Stomach (tissue), 9 donors: ENCODE measurements around the gene AMPD2. TPM values are rescaled to one million over a fixed set of nuclear protein-coding genes. Genes with fewer than 3 reads are reported as not detected.

Experiments used
- DNase-seq, 2 donors: peaks; one replicate each; pipeline versions ENCODE4 v3.0.0 to v3.0.0-alpha.2; 2013 to 2019
- H3K27ac ChIP-seq, 5 donors: fragments of 200-600 bp in 4 of 5; sonication (generic) in 4 of 5; one replicate each; pipeline ENCODE4 v1.5.1; 2013 to 2019; ENCODE audit warnings: mild to moderate bottlenecking in 1 of 5, moderate library complexity in 1 of 5
- H3K27me3 ChIP-seq, 3 donors: fragments of 200-600 bp; sonication (generic); one replicate each; pipeline ENCODE4 v1.5.1; 2017 to 2019; ENCODE audit warnings: mixed run types in 1 of 3
- H3K36me3 ChIP-seq, 4 donors: fragments of 200-600 bp; sonication (generic); 1 replicate in 3 of 4; 2 replicates in 1 of 4; pipeline ENCODE4 v1.5.1; 2016 to 2019
- H3K4me1 ChIP-seq, 4 donors: fragments of 200-600 bp; sonication (generic); one replicate each; pipeline ENCODE4 v1.5.1; 2016 to 2019
- H3K4me3 ChIP-seq, 4 donors: fragments of 200-600 bp; sonication (generic) in 3 of 4; one replicate each; pipeline ENCODE4 v1.5.1; 2016 to 2019; ENCODE audit warnings: mild to moderate bottlenecking in 1 of 4
- H3K9me3 ChIP-seq, 4 donors: fragments of 200-600 bp; sonication (generic); one replicate each; pipeline ENCODE4 v1.5.1; 2016 to 2019
- EP300 ChIP-seq: sonication (generic); formaldehyde crosslinking; IDR thresholded peaks from one replicate; pipeline ENCODE4 v1.6.1; 2017; ENCODE audit warnings: antibody characterized with exemption
- POLR2A ChIP-seq, 4 donors: fragments of 450-650 bp; IDR thresholded peaks; one replicate each; pipeline ENCODE4 v1.6.1; 2016; ENCODE audit warnings: antibody characterized with exemption in 4 of 4, control low read depth in 2 of 4, mild to moderate bottlenecking in 1 of 4, moderate library complexity in 1 of 4
- POLR2AphosphoS5 ChIP-seq, 3 donors: sonication (generic); formaldehyde crosslinking; IDR thresholded peaks; one replicate each; pipeline ENCODE4 v1.6.1; 2016; ENCODE audit warnings: antibody characterized with exemption in 3 of 3
- WGBS, 5 donors: extraction: QIAGEN DNeasy Blood & Tissue Kit in 3 of 5; methylation state at CpG; one replicate each; pipeline versions ENCODE4 v1.1.5 to v1.1.7; 2013 to 2018; 5-methylcytosine and 5-hydroxymethylcytosine counted together
- intact Hi-C: fragments of 100-400 bp; cut with DNase I; formaldehyde crosslinking; loops from one replicate; pipeline ENCODE4 v1.15.1; 2023; ENCODE audit warnings: low total_unique reads
- polyA plus RNA-seq, 3 donors: library from polyadenylated mRNA; stranded (reverse); fragments of 200-250 nt; gene quantifications; one replicate each; pipeline ENCODE4 v1.2.3, GENCODE V29; 2013
- total RNA-seq, 5 donors: library from RNA; depleted of rRNA; stranded (reverse); fragments of >200 nt; gene quantifications; one replicate each; pipeline versions ENCODE4 v1.1.0 to v1.2.3, GENCODE V29; 2014 to 2016
- TF ChIP-seq, protein P1 (sequence below), 7 experiments: fragments of 450-650 bp in 4 of 7; fragments of 200-600 bp in 3 of 7; sonication (generic) in 3 of 7; IDR thresholded peaks; one replicate each; pipeline ENCODE4 v1.5.1; 2016 to 2019; ENCODE audit warnings: antibody characterized with exemption in 7 of 7, control low read depth in 2 of 7, mild to moderate bottlenecking in 1 of 7
- donor health status: healthy with polysubstance abuse.
- donor health status: Bipolar disorder and iron deficiency.
- donor health status: healthy.

AMPD2 gene
- total and polyA plus RNA-seq, 8 donors: 16.1 to 364 (median 72.0) TPM

DNA sequence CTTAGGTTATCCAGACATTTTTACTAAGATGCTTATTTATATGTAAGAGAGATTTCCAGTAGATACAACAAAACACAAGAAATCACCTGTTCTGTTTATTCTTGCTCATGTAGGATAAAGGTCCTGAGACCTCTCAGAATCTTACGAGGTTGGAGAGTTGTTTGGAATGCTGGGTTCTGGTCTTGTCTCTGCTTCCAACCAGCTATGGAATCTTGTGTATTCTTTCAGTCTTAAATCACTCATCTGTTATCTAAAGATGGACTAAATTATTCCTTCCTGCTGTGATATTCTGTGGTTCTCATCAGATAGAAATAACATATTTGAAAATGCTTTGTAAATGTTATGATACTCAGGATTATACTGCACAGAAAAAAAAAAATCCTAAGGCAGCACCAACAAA is 21.5 kb upstream of the AMPD2 start:
- no peak overlapping the region for H3K27ac ChIP-seq
- intact Hi-C loops: no loop called here
- no peak overlapping the region for H3K4me3 ChIP-seq
- WGBS, 5 donors: 83 to 92% (median 89%) methylated on average over 1 of the region's 1 CpG
- no peak for DNase-seq
- no peaks in the 10 kb centered on the region for H3K27me3 ChIP-seq
- H3K9me3 ChIP-seq: no peaks in the 10 kb centered on the region
- H3K36me3 ChIP-seq: peaks cover 0 to 48% (median 31%) of the 10 kb centered on the region in 4 donors
- TF ChIP-seq EP300 (no peak), POLR2A (IDR thresholded peaks at IDR 0.05) (no peak), POLR2AphosphoS5 (IDR thresholded peaks at IDR 0.05) (no peak)
- TF ChIP-seq, protein P1, sequence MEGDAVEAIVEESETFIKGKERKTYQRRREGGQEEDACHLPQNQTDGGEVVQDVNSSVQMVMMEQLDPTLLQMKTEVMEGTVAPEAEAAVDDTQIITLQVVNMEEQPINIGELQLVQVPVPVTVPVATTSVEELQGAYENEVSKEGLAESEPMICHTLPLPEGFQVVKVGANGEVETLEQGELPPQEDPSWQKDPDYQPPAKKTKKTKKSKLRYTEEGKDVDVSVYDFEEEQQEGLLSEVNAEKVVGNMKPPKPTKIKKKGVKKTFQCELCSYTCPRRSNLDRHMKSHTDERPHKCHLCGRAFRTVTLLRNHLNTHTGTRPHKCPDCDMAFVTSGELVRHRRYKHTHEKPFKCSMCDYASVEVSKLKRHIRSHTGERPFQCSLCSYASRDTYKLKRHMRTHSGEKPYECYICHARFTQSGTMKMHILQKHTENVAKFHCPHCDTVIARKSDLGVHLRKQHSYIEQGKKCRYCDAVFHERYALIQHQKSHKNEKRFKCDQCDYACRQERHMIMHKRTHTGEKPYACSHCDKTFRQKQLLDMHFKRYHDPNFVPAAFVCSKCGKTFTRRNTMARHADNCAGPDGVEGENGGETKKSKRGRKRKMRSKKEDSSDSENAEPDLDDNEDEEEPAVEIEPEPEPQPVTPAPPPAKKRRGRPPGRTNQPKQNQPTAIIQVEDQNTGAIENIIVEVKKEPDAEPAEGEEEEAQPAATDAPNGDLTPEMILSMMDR (IDR thresholded peaks at IDR 0.05): no peak
- no peaks in the 10 kb centered on the region for H3K4me1 ChIP-seq

DNA sequence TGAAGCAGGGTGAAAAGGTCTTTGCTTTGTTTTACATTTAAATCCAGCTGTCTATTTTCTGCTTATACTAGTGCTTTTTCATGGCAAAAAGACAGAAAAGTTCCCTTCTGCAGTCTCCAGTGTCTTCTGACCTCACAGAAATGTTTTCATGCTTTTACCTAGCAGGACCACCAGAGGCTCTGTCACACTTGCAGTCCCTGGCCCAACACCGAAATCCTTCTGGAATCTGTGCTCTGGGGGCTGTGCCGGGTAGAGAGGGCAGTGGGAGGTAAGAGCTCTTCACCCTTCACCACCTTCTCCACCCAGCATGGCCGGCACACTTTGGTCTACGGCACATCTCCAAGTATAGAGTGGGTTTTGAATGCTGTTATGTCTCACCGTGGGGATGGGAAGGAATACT is 21.0 kb upstream of the AMPD2 start:
- no peaks in the 10 kb centered on the region for H3K9me3 ChIP-seq
- peaks cover 0 to 43% (median 26%) of the 10 kb centered on the region in 4 donors for H3K36me3 ChIP-seq
- TF ChIP-seq EP300: no peak
- no peak for TF ChIP-seq POLR2A (IDR thresholded peaks at IDR 0.05)
- no peak for TF ChIP-seq POLR2AphosphoS5 (IDR thresholded peaks at IDR 0.05)
- TF ChIP-seq, protein P1 (IDR thresholded peaks at IDR 0.05): no peak
- peak in 1 of 2 donors; percentile 16 for DNase-seq
- 86 to 92% (median 88%) methylated on average over 5 of the region's 5 CpGs for WGBS, 5 donors
- H3K27me3 ChIP-seq: no peaks in the 10 kb centered on the region
- no peak overlapping the region for H3K27ac ChIP-seq
- H3K4me3 ChIP-seq: no peak overlapping the region
- intact Hi-C loops: no loop called here
- no peaks in the 10 kb centered on the region for H3K4me1 ChIP-seq

DNA sequence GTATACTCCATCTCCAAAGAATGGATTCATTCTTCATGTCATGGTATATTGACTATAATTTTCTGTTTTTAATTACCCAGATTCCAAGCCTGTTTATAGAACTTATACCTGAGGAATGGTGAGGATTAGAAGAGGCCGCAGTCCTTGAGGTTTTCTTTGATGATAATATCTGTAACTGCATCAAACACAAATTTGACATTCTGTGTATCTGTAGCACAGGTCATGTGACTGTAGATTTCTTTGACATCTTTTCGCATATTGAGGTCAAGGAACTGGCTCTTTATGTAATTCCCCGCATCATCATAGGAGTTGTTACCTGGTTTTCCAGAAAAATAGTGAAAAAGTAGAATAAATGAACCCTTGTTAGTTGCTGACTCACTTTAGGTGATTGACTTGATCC is 16.4 kb upstream of the AMPD2 start:
- intact Hi-C loops: no loop called here
- H3K4me1 ChIP-seq: no peaks in the 10 kb centered on the region
- H3K9me3 ChIP-seq: no peaks in the 10 kb centered on the region
- 94 to 97% (median 96%) methylated on average over 3 of the region's 3 CpGs for WGBS, 5 donors
- no peaks in the 10 kb centered on the region for H3K27me3 ChIP-seq
- H3K36me3 ChIP-seq: peaks cover 0 to 9% (median 7%) of the 10 kb centered on the region in 4 donors
- H3K4me3 ChIP-seq: no peak overlapping the region
- TF ChIP-seq EP300: no peak
- TF ChIP-seq POLR2AphosphoS5 (IDR thresholded peaks at IDR 0.05): no peak
- TF ChIP-seq POLR2A (IDR thresholded peaks at IDR 0.05): no peak
- TF ChIP-seq, protein P1 (IDR thresholded peaks at IDR 0.05): no peak
- no peak for DNase-seq
- no peak overlapping the region for H3K27ac ChIP-seq

DNA sequence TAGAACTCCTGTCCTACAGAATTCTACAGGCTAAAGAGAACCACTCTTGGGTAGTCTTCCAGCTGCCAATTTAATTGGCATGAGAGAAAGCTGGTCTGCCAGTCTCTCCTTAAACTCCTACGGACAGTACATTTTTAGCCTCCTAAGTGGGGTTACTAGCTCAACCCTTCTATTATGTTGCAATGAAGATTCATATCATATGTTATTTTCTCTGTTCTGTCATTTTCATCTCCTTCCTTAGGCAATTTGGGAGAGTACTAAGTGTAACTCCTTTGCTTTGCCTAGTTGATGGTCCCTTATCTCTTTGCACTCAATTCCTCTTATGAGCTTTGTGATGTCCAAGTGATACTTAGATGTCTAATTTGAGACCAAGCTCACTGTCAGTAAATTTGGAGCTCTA is 14.3 kb upstream of the AMPD2 start:
- DNase-seq: no peak
- Histone ChIP-seq H3K27me3 (no peaks in the 10 kb centered on the region), H3K4me1 (no peaks in the 10 kb centered on the region), H3K36me3 (no peaks in the 10 kb centered on the region), H3K27ac (no peak overlapping the region), H3K9me3 (no peaks in the 10 kb centered on the region), H3K4me3 (no peak overlapping the region)
- intact Hi-C loops: no loop called here
- no peak for TF ChIP-seq POLR2AphosphoS5 (IDR thresholded peaks at IDR 0.05)
- no peak for TF ChIP-seq POLR2A (IDR thresholded peaks at IDR 0.05)
- TF ChIP-seq, protein P1 (IDR thresholded peaks at IDR 0.05): no peak
- TF ChIP-seq EP300: no peak
- WGBS, 5 donors: 93 to 100% (median 100%) methylated on average over 1 of the region's 1 CpG
